HepG2 (cell line): ENCODE results near the gene ALS2CL. TPM values are rescaled to one million over a fixed set of nuclear protein-coding genes. Genes with fewer than 3 reads are reported as not detected.

Source experiments
- ATAC-seq: fragments of 200-7000 bp; cut with Tn5 transposase; 3 replicates; pipeline ENCODE4 v1.9.1; 2020; ENCODE audit warnings: mild to moderate bottlenecking, moderate library complexity
- BruUV-seq: library from RNA; stranded (reverse); fragments of 400-500 nt; replicated peaks from 2 replicates; lab custom pipeline; 2021; lab: Mats Ljungman, UMichigan
- CTCF ChIA-PET: fragments of 300-600 bp; formaldehyde crosslinking; extraction: SDS; loops from one replicate; lab custom pipeline; 2021; ENCODE audit warnings: low total read pairs, inconsistent platforms, low intra/inter-chr PET ratio; lab: Yijun Ruan, JAX
- POLR2A ChIA-PET: fragments of 350-600 bp; sonication (Branson Sonifier 250); formaldehyde crosslinking; loops from one replicate; lab custom pipeline; 2020; ENCODE audit warnings: antibody characterized with exemption, inconsistent platforms; lab: Yijun Ruan, JAX
- DNase-seq: peaks from one replicate; pipeline ENCODE4 v3.0.0-alpha.2; 2015; ENCODE audit warnings: low spot score
- FAIRE-seq: peaks from 3 replicates; lab custom pipeline; 2011; peaks lifted over from hg19 to GRCh38; lab: Jason Lieb, UNC
- H2AFZ ChIP-seq: one replicate; pipeline ENCODE4 v1.6.1; 2011; ENCODE audit warnings: low read length, inconsistent platforms
- H3K27ac ChIP-seq: fragments of 300-600 bp; 3 replicates; pipeline ENCODE4 v1.8.0; 2011; ENCODE audit warnings: mixed run types, mild to moderate bottlenecking, mixed read lengths, low read length, inconsistent platforms; ENCODE audit not compliant: insufficient read depth; ENCODE audit errors: extremely low read length
- H3K27me3 ChIP-seq, 2 experiments: fragments of 200-600 bp in 1 of 2; 2 replicates in 1 of 2; 3 replicates in 1 of 2; pipeline versions ENCODE4 v1.6.0 to v1.8.0; 2011; ENCODE audit warnings: low read length in 2 of 2, mild to moderate bottlenecking in 2 of 2, moderate library complexity in 2 of 2, inconsistent platforms in 1 of 2; ENCODE audit not compliant: insufficient read depth in 2 of 2, control insufficient read depth in 1 of 2
- H3K36me3 ChIP-seq, 2 experiments: fragments of 200-600 bp in 1 of 2; replicated peaks in 1 of 2; 2 replicates in 1 of 2; 3 replicates in 1 of 2; pipeline versions ENCODE4 v1.5.1 to v1.8.0; 2011; ENCODE audit warnings: low read length in 2 of 2, inconsistent platforms in 1 of 2; ENCODE audit not compliant: insufficient read depth in 2 of 2, control insufficient read depth in 1 of 2
- H3K4me1 ChIP-seq: 2 replicates; pipeline ENCODE4 v1.5.1; 2012; ENCODE audit warnings: low read length, inconsistent platforms; ENCODE audit not compliant: insufficient read depth
- H3K4me2 ChIP-seq: 2 replicates; pipeline ENCODE4 v1.6.0; 2011; ENCODE audit warnings: low read depth, low read length, inconsistent platforms
- H3K4me3 ChIP-seq, 3 experiments: fragments of 200-600 bp in 1 of 3; sonication (generic), shearing (Covaris generic) in 1 of 3; replicated peaks in 1 of 3; 2 replicates each; pipeline ENCODE4 v1.5.1; 2011 to 2016; ENCODE audit warnings: low read length in 3 of 3, inconsistent platforms in 2 of 3, low read depth in 2 of 3, mild to moderate bottlenecking in 2 of 3, control low read depth in 1 of 3, mixed read lengths in 1 of 3; ENCODE audit not compliant: insufficient read depth in 1 of 3
- H3K79me2 ChIP-seq: one replicate; pipeline ENCODE4 v1.6.1; 2011; ENCODE audit warnings: low read length, inconsistent platforms; ENCODE audit not compliant: insufficient read depth
- H3K9ac ChIP-seq: 2 replicates; pipeline ENCODE4 v1.6.0; 2011; ENCODE audit warnings: mild to moderate bottlenecking, low read depth, low read length, inconsistent platforms; ENCODE audit not compliant: insufficient read depth
- H3K9me3 ChIP-seq: 2 replicates; pipeline ENCODE4 v1.5.1; 2012; ENCODE audit warnings: mild to moderate bottlenecking, low read length
- H4K20me1 ChIP-seq: 2 replicates; pipeline ENCODE4 v1.6.0; 2011; ENCODE audit warnings: inconsistent platforms, mild to moderate bottlenecking, low read length, moderate library complexity; ENCODE audit not compliant: insufficient read depth
- AGO2 ChIP-seq: fragments of 200-400 bp; formaldehyde crosslinking; optimal IDR thresholded peaks from 2 replicates; pipeline ENCODE3; 2017; ENCODE audit warnings: mild to moderate bottlenecking, low read depth, low read length, moderate library complexity
- CCAR2 ChIP-seq: fragments of 200-400 bp; formaldehyde crosslinking; optimal IDR thresholded peaks from 2 replicates; pipeline ENCODE3; 2018; ENCODE audit warnings: low read depth, mild to moderate bottlenecking, low read length, moderate library complexity
- JDP2 ChIP-seq: sonication (generic); formaldehyde crosslinking; IDR thresholded peaks from 2 replicates; pipeline ENCODE4 v1.8.1; 2022; ENCODE audit warnings: missing genetic modification reagents, borderline replicate concordance
- KLF15 ChIP-seq: sonication (generic); formaldehyde crosslinking; IDR thresholded peaks from 2 replicates; pipeline ENCODE4 v1.8.1; 2023; ENCODE audit warnings: borderline replicate concordance, mild to moderate bottlenecking, inconsistent platforms, missing genetic modification reagents, mixed read lengths
- MAF1 ChIP-seq: sonication (generic); formaldehyde crosslinking; IDR thresholded peaks from 2 replicates; pipeline ENCODE4 v1.5.0; 2020; ENCODE audit warnings: missing genetic modification reagents, borderline replicate concordance
- MED13 ChIP-seq: sonication (generic); formaldehyde crosslinking; IDR thresholded peaks from 2 replicates; pipeline ENCODE4 v1.5.0; 2020; ENCODE audit warnings: missing genetic modification reagents
- PAWR ChIP-seq: sonication (generic); formaldehyde crosslinking; IDR thresholded peaks from 2 replicates; pipeline ENCODE4 v1.4.0; 2020; ENCODE audit warnings: missing genetic modification reagents, mild to moderate bottlenecking, borderline replicate concordance
- RBAK ChIP-seq: sonication (generic); formaldehyde crosslinking; IDR thresholded peaks from 2 replicates; pipeline ENCODE4 v1.5.1; 2020; ENCODE audit warnings: mild to moderate bottlenecking, missing genetic modification reagents
- SP1 ChIP-seq, 2 experiments: fragments of 450-650 bp in 1 of 2; sonication (generic) in 1 of 2; formaldehyde crosslinking in 1 of 2; IDR thresholded peaks; 2 replicates each; pipeline versions ENCODE4 v1.4.0 to v1.6.1; 2016 to 2020; ENCODE audit warnings: missing genetic modification reagents in 1 of 2
- ZNF24 ChIP-seq: fragments of 450-650 bp; IDR thresholded peaks from 2 replicates; pipeline ENCODE4 v1.6.1; 2017; ENCODE audit warnings: antibody characterized with exemption, mild to moderate bottlenecking
- WGBS: methylation state at CpG from one replicate; pipeline ENCODE4 v1.1.6; 2017; ENCODE audit warnings: low lambda C conversion rate; 5-methylcytosine and 5-hydroxymethylcytosine counted together
- in situ Hi-C: cut with HindIII; loops from 2 replicates; pipeline ENCODE4 v1.10.0; 2017; ENCODE audit warnings: low pct_unique_long_range_greater_than_20kb; ENCODE audit not compliant: extremely low pct_ligation_motif_present
- intact Hi-C: fragments of 100-400 bp; cut with micrococcal nuclease; formaldehyde crosslinking; loops from one replicate; pipeline ENCODE4 v1.10.0; 2022; ENCODE audit not compliant: unreplicated experiment
- polyA plus RNA-seq, 8 experiments: library from polyadenylated mRNA; depleted of rRNA in 3 of 8; stranded (reverse) in 7 of 8; unstranded in 1 of 8; fragments of >200 nt; fragmentation: Illumina TruSeq in 4 of 8; extraction: Trizol in 4 of 8; gene quantifications; 2 replicates each; pipeline versions ENCODE4 v1.2.1 to v1.2.3, GENCODE V29; 2011 to 2016; ENCODE audit warnings: low read depth in 4 of 8, missing spikeins in 1 of 8, mixed read lengths in 1 of 8; ENCODE audit not compliant: insufficient read depth in 1 of 8
- total RNA-seq, 5 experiments: library from RNA; depleted of rRNA; stranded (reverse); fragments of >200 nt; fragmentation: Illumina TruSeq; extraction: Trizol; gene quantifications; 2 replicates each; pipeline ENCODE4 v1.2.3, GENCODE V29; 2016; ENCODE audit warnings: low read depth in 1 of 5
- TF ChIP-seq, protein P1 (sequence below): fragments of 450-650 bp; IDR thresholded peaks from 2 replicates; pipeline ENCODE4 v1.6.1; 2017; ENCODE audit warnings: mild to moderate bottlenecking
- TF ChIP-seq, protein P2 (sequence below): sonication (generic); formaldehyde crosslinking; IDR thresholded peaks from 2 replicates; pipeline ENCODE4 v1.4.0; 2020; ENCODE audit warnings: missing genetic modification reagents
- TF ChIP-seq, protein P3 (sequence below): sonication (generic); formaldehyde crosslinking; IDR thresholded peaks from 2 replicates; pipeline ENCODE4 v1.4.0; 2020; ENCODE audit warnings: missing genetic modification reagents, borderline replicate concordance

ALS2CL gene
- total and polyA plus RNA-seq, 2 of the 13 experiments (the other 11 are each of a cell fraction or from before 2014, with no cell fraction given) = not detected

DNA sequence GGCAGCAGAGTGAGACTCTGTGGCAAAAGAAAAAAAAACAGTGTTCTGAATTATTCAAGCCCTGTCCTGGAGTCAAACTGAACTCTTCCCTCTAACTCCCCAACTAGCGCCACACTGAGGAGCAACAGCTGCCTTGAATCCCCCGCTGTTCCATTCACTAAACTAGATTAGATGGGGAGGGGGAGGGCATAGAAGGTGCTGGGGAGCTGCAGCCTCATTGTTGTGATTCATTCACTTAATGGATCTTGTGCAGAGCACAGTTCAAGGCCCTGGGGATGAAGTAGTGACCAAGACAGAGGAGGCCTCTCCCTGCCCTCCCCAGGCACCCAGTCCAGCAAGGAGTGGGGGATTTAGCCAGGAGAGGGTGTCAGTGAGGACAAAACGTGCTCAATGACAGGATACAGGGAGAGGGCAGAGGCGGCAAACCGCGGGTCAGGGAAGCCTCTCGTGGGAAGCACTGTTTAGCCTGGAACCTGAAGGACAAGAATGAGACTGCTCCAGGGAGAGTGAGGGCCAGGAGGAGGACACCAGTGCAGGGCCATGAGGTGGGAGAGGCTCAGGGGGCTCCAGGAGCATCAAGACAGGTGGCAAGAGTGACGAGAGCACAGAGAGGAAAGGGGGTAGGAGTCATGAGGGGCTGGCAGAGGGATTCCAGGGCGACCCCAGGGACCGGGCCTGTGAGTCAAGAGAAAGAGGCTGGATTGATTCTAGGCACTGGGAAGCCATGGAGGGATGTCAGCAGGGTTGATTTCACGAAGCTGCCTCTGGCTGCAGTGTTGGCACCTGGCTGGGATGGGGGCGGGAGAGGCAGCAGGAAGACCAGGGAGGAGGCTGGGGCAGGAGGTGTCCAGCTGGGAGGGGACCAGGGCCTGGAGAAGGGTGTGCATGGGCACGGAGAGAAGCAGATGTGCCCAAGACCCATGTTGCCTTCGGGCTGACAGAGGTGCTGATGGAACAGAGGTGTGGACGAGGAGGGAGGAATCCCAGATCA is 31.4 kb downstream of the ALS2CL start:
- Histone ChIP-seq H4K20me1 (no peaks in the 10 kb centered on the region), H3K79me2 (no peaks in the 10 kb centered on the region), H3K4me1 (no peaks in the 10 kb centered on the region), H3K4me2 (no peak overlapping the region), H2AFZ (no peak overlapping the region), H3K36me3 (no peaks in the 10 kb centered on the region), H3K9me3 (no peaks in the 10 kb centered on the region), H3K27me3 (peaks cover 3 to 29% of the 10 kb centered on the region in 2 experiments; a peak in 2 of 5 replicates), H3K27ac (no peak overlapping the region), H3K9ac (no peak overlapping the region), H3K4me3 (no peak overlapping the region)
- CTCF ChIA-PET = no interaction called here
- ATAC-seq (no peak), DNase-seq (no peak), FAIRE-seq (no peak)
- no TSS peak for BruUV-seq
- WGBS = 41% methylated on average over 15 of the region's 15 CpGs
- POLR2A ChIA-PET = no interaction called here
- in situ Hi-C loops (loop anchor here (10.0 kb wide), 1 partner anchor 177 kb away; no protein-coding TSS in a partner anchor), intact Hi-C loops (no loop called here)
- TF ChIP-seq, protein P1, sequence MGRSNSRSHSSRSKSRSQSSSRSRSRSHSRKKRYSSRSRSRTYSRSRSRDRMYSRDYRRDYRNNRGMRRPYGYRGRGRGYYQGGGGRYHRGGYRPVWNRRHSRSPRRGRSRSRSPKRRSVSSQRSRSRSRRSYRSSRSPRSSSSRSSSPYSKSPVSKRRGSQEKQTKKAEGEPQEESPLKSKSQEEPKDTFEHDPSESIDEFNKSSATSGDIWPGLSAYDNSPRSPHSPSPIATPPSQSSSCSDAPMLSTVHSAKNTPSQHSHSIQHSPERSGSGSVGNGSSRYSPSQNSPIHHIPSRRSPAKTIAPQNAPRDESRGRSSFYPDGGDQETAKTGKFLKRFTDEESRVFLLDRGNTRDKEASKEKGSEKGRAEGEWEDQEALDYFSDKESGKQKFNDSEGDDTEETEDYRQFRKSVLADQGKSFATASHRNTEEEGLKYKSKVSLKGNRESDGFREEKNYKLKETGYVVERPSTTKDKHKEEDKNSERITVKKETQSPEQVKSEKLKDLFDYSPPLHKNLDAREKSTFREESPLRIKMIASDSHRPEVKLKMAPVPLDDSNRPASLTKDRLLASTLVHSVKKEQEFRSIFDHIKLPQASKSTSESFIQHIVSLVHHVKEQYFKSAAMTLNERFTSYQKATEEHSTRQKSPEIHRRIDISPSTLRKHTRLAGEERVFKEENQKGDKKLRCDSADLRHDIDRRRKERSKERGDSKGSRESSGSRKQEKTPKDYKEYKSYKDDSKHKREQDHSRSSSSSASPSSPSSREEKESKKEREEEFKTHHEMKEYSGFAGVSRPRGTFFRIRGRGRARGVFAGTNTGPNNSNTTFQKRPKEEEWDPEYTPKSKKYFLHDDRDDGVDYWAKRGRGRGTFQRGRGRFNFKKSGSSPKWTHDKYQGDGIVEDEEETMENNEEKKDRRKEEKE = no peak
- TF ChIP-seq RBAK (CRISPR knock-in tag) = no peak
- no peak for TF ChIP-seq CCAR2
- TF ChIP-seq JDP2 (CRISPR knock-in tag) = no peak
- TF ChIP-seq ZNF24 = no peak
- TF ChIP-seq MAF1 (CRISPR knock-in tag) = no peak
- TF ChIP-seq, protein P2, sequence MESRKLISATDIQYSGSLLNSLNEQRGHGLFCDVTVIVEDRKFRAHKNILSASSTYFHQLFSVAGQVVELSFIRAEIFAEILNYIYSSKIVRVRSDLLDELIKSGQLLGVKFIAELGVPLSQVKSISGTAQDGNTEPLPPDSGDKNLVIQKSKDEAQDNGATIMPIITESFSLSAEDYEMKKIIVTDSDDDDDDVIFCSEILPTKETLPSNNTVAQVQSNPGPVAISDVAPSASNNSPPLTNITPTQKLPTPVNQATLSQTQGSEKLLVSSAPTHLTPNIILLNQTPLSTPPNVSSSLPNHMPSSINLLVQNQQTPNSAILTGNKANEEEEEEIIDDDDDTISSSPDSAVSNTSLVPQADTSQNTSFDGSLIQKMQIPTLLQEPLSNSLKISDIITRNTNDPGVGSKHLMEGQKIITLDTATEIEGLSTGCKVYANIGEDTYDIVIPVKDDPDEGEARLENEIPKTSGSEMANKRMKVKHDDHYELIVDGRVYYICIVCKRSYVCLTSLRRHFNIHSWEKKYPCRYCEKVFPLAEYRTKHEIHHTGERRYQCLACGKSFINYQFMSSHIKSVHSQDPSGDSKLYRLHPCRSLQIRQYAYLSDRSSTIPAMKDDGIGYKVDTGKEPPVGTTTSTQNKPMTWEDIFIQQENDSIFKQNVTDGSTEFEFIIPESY = no peak
- TF ChIP-seq KLF15 = no peak
- TF ChIP-seq SP1 (IDR thresholded peaks at IDR 0.05) = no peak
- no peak for TF ChIP-seq SP1 (CRISPR knock-in tag; IDR thresholded peaks at IDR 0.05)
- TF ChIP-seq MED13 (CRISPR knock-in tag) = no peak
- TF ChIP-seq PAWR (CRISPR knock-in tag) = no peak
- TF ChIP-seq, protein P3, sequence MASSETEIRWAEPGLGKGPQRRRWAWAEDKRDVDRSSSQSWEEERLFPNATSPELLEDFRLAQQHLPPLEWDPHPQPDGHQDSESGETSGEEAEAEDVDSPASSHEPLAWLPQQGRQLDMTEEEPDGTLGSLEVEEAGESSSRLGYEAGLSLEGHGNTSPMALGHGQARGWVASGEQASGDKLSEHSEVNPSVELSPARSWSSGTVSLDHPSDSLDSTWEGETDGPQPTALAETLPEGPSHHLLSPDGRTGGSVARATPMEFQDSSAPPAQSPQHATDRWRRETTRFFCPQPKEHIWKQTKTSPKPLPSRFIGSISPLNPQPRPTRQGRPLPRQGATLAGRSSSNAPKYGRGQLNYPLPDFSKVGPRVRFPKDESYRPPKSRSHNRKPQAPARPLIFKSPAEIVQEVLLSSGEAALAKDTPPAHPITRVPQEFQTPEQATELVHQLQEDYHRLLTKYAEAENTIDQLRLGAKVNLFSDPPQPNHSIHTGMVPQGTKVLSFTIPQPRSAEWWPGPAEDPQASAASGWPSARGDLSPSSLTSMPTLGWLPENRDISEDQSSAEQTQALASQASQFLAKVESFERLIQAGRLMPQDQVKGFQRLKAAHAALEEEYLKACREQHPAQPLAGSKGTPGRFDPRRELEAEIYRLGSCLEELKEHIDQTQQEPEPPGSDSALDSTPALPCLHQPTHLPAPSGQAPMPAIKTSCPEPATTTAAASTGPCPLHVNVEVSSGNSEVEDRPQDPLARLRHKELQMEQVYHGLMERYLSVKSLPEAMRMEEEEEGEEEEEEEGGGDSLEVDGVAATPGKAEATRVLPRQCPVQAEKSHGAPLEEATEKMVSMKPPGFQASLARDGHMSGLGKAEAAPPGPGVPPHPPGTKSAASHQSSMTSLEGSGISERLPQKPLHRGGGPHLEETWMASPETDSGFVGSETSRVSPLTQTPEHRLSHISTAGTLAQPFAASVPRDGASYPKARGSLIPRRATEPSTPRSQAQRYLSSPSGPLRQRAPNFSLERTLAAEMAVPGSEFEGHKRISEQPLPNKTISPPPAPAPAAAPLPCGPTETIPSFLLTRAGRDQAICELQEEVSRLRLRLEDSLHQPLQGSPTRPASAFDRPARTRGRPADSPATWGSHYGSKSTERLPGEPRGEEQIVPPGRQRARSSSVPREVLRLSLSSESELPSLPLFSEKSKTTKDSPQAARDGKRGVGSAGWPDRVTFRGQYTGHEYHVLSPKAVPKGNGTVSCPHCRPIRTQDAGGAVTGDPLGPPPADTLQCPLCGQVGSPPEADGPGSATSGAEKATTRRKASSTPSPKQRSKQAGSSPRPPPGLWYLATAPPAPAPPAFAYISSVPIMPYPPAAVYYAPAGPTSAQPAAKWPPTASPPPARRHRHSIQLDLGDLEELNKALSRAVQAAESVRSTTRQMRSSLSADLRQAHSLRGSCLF (CRISPR knock-in tag) = no peak
- TF ChIP-seq AGO2 = no peak
